Upper lobe of left lung (tissue), 4 donors: Measurements from ENCODE around the gene ACSL1.

ENCODE experiments used
- POLR2AphosphoS5 ChIP-seq, 2 donors: sonication (generic); formaldehyde crosslinking; IDR thresholded peaks; one replicate each; pipeline ENCODE4 v1.5.1; 2017; ENCODE audit warnings: antibody characterized with exemption in 2 of 2
- TF ChIP-seq, protein P1 (sequence below), 6 experiments: fragments of 450-650 bp in 4 of 6; fragments of 200-600 bp in 2 of 6; sonication (generic) in 2 of 6; IDR thresholded peaks; one replicate each; pipeline ENCODE4 v1.5.1; 2016 to 2019; ENCODE audit warnings: antibody characterized with exemption in 6 of 6

DNA sequence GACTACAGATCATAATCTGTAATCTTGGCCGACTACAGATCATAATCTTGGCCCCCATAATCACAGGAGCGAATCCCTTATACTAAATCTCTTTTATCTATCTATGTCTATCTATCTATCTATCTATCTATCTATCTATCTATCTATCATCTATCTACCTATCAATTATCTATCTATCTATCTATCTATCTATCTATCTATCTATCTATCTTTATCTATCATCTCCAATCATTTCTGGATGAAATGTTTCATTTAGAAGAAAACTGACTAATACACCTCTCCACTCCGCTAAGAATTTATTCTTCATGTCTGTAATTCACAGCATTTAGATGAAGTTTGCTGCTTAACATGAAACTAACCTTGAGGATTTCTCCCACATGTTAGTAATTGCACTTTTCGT lies 45.0 kb upstream of the ACSL1 start:
- TF ChIP-seq, protein P1, sequence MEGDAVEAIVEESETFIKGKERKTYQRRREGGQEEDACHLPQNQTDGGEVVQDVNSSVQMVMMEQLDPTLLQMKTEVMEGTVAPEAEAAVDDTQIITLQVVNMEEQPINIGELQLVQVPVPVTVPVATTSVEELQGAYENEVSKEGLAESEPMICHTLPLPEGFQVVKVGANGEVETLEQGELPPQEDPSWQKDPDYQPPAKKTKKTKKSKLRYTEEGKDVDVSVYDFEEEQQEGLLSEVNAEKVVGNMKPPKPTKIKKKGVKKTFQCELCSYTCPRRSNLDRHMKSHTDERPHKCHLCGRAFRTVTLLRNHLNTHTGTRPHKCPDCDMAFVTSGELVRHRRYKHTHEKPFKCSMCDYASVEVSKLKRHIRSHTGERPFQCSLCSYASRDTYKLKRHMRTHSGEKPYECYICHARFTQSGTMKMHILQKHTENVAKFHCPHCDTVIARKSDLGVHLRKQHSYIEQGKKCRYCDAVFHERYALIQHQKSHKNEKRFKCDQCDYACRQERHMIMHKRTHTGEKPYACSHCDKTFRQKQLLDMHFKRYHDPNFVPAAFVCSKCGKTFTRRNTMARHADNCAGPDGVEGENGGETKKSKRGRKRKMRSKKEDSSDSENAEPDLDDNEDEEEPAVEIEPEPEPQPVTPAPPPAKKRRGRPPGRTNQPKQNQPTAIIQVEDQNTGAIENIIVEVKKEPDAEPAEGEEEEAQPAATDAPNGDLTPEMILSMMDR (IDR thresholded peaks at IDR 0.05): no peak
- TF ChIP-seq POLR2AphosphoS5 (IDR thresholded peaks at IDR 0.05): no peak
